ENCODE data around the gene MRC2. TPM values are rescaled to one million over a fixed set of nuclear protein-coding genes. Genes with fewer than 3 reads are reported as not detected.

The MRC2 gene
- total and polyA plus RNA-seq, 9 of the 15 experiments (the other 6 are each of a cell fraction or from before 2014, with no cell fraction given), result 0.28 to 11.5 (median 6.6) TPM

GRCh38 chr17:62681061-62681938 is 53.8 kb downstream of the MRC2 start (continued):
- TF ChIP-seq PHF20 (IDR thresholded peaks at IDR 0.05; ENCODE audit: partially characterized antibody), result no peak
- TF ChIP-seq ZNF644 (tag; IDR thresholded peaks at IDR 0.05; ENCODE audit: low read depth), result peak; percentile 84
- TF ChIP-seq ZNF174 (CRISPR knock-in tag; IDR thresholded peaks at IDR 0.05), result no peak
- peak; percentile 68 for TF ChIP-seq GATA2 (CRISPR knock-in tag; IDR thresholded peaks at IDR 0.05)
- peak; percentile 88 for TF ChIP-seq POLR2AphosphoS5 (IDR thresholded peaks at IDR 0.05; ENCODE audit: control insufficient read depth, insufficient read depth, low read depth, low read length)
- no peak for TF ChIP-seq TSHZ1 (CRISPR knock-in tag; IDR thresholded peaks at IDR 0.05)
- TF ChIP-seq GTF2B (IDR thresholded peaks at IDR 0.05; ENCODE audit: extremely low read depth, insufficient read length), result no peak
- no peak for TF ChIP-seq HOXB6 (CRISPR knock-in tag; IDR thresholded peaks at IDR 0.05; ENCODE audit: borderline replicate concordance)
- no peak for TF ChIP-seq ZNF232 (CRISPR knock-in tag; IDR thresholded peaks at IDR 0.05)
- no peak for TF ChIP-seq EZH2 (IDR thresholded peaks at IDR 0.05; ENCODE audit: borderline replicate concordance, low read depth, low read length)
- no peak for TF ChIP-seq STAT5B (CRISPR knock-in tag; IDR thresholded peaks at IDR 0.05)
- TF ChIP-seq ZNF589 (CRISPR knock-in tag; IDR thresholded peaks at IDR 0.05; ENCODE audit: low read depth), result peak; percentile 58; the same call in 1 of the 2 replicates
- TF ChIP-seq SMARCA5 (IDR thresholded peaks at IDR 0.05), result 0 out of 2 replicates have a peak, but pooled peaks have one; percentile 70
- TF ChIP-seq THRA (IDR thresholded peaks at IDR 0.05), result no peak
- no peak for TF ChIP-seq FOXA1 (IDR thresholded peaks at IDR 0.05; ENCODE audit: borderline replicate concordance)
- TF ChIP-seq ZBED1 (IDR thresholded peaks at IDR 0.05), result no peak
- no peak for TF ChIP-seq RBM39 (optimal IDR thresholded peaks at IDR 0.05; ENCODE audit: low read depth, low read length)
- TF ChIP-seq GATAD2B (IDR thresholded peaks at IDR 0.05; ENCODE audit: borderline replicate concordance), result peak; percentile 70; the same call in 1 of the 2 replicates
- peak; percentile 55; the same call in 1 of the 2 replicates for TF ChIP-seq EP400 (IDR thresholded peaks at IDR 0.05)
- TF ChIP-seq RB1 (IDR thresholded peaks at IDR 0.05; ENCODE audit: low read depth), result no peak
- TF ChIP-seq ZBTB49 (CRISPR knock-in tag; IDR thresholded peaks at IDR 0.05; ENCODE audit: borderline replicate concordance), result no peak

Measured in K562 (cell line).